NCI-H526 (cell line): ENCODE measurements around the gene TET1.
"Not testable (repeated sequence)": the region's sequence is repeated elsewhere in the genome, so short reads cannot be mapped to it uniquely, and the experiment has no call there.

Experiments
- DNase-seq, 2 experiments: peaks; one replicate each; lab custom pipeline; 2025; lab: John Stamatoyannopoulos, UW

Gene TET1

DNA sequence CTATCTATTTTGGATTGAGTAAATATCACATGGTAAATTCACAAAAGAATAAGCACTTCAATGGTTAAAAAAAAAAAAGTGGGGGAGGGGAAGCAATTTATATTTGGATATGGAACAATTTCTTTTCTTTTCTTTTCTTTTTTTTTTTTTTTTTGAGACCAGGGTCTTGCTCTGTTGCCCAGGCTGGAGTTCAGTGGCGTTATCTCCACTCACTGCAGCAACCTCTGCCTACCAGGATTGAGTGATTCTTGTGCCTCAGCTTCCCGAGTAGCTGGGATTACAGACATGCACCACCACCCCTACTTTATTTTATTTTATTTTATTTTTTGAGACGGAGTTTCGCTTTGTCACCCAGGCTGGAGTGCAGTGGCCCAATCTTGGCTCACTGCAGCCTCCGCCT is 148.8 kb downstream of the TET1 start:
- DNase-seq = not testable (repeated sequence)

- not testable (repeated sequence) for DNase-seq
Observed at GRCh38 chr10:68713065-68713464, 152.9 kb downstream of the TET1 start.

DNA sequence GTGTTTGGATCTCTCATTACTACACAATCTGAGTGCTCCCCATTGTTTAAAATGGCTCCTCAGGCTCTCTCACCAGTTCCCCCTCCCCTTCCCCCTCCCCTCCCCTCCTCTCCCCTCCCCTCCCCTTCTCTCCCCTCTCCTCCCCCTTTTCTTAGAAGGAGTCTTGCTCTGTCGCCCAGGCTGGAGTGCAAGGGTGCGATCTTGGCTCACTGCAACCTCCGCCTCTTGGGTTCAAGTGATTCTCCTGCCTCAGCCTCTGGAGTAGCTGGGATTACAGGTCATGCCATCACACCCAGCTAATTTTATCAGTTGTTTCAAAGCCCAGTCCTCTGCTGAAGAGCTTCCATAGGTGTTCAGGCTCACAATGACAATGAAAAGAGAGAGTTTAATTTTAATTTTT is 157.3 kb downstream of the TET1 start:
- DNase-seq = no peak

GRCh38 chr10:68720793-68721672 is 160.9 kb downstream of the TET1 start, which contains the start of gene CCAR1:
Gene CCAR1 (plus strand): TSS chr10:68721239. CDS start chr10:68722505, 1,266 bp downstream.
- peak; percentile 97 to 98 for DNase-seq

DNA sequence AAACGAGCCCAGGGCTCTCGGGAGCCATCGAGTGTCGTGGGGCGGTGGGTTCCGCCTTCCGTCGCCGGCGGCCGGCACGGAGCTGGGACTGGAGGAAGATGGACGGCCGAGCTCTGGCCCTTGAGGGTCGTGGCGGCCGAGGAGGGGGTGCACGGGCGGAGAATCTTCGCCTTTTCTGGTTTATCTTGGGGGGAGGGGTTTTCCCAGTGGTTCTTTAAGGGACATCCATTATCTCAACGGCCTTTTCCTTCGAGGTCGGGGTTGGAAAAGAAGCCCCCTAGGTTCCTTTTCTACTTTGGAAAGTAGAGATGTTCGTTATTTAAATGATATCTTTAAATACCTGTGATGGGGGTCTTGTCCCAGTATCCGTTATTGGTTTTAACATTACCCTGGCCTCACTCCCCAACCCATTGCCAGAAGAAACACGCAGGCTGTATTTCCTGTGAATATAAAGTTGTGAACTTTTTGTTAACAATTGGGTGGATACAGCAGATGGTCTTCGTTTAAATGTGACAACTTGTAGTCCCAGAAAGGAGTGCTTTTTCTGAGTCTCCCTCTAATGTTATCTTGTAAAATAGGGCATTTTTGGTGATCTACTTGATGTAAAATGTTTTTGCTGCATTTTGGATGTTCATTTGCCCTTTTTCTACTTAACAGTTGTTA is 161.7 kb downstream of the TET1 start:
- no peak for DNase-seq

DNA sequence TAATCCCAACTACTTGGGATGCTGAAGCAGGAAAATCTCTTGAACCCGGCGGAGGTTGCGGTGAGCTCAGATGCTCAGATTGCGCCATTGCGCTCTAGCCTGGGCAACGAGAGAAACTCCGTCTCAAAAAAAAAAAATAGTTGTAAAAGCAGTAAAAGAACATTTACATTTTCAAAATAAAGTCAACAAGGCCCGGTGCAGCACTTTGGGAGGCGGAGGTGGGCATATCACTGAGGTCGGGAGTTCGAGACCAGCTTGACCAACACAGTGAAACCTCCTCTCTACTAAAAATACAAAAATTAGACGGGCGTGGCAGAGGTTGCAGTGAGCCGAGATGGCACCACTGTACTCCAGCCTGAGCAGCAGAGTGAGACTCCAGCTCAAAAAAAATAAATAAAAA is 164.9 kb downstream of the TET1 start:
- DNase-seq = no peak

DNA sequence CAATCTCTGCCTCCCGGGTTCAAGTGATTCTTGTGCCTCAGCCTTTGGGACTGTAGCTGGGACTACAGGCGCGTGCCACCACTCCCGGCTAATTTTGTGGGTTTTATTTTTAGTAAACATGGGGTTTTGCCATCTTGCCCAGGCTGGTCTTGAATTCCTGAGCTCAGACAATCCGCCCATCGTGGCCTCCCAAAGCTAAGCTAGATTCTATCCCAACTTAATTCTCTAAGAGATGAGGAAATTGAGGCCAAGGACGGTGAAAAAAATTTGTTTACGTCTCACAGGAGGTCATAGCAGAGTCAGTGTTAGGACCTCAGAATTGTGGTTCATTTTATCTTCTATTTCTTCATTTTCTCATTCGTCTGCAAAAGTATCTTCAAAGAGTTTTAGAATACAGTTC is 167.0 kb downstream of the TET1 start:
- DNase-seq = no peak

- no peak for DNase-seq
Observed at GRCh38 chr10:68732651-68733050, 172.5 kb downstream of the TET1 start.

- no peak for DNase-seq
Observed at GRCh38 chr10:68734349-68734748, 174.2 kb downstream of the TET1 start.

- no peak for DNase-seq
Observed at GRCh38 chr10:68735119-68735518, 175.0 kb downstream of the TET1 start.

- not testable (repeated sequence) for DNase-seq
Observed at GRCh38 chr10:68735739-68736138, 175.6 kb downstream of the TET1 start.

- not testable (repeated sequence) for DNase-seq
Observed at GRCh38 chr10:68740676-68741075, 180.5 kb downstream of the TET1 start.

DNA sequence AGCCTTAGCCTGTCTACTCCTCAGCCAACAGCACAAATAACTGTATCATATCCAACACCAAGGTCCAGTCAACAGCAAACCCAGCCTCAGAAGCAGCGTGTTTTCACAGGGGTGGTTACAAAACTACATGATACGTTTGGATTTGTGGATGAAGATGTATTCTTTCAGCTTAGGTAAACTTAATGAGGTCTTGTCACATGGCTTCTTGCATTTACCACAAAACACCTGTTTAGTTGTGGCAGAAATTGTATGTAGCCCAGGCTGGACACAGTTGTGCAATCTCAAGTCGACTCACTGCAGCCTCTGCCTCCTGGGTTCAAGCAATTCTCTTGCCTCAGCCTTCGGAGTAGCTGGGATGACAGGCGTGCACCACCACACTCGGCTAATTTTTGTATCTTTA is 182.3 kb downstream of the TET1 start:
- no peak for DNase-seq
